ENCODE data around the gene RASA3. TPM values are rescaled to one million over a fixed set of nuclear protein-coding genes. Genes with fewer than 3 reads are reported as not detected.

The RASA3 gene
- total and polyA plus RNA-seq, 9 of the 15 experiments (the other 6 are each of a cell fraction or from before 2014, with no cell fraction given): 0.72 to 25.3 (median 14.4) TPM

DNA sequence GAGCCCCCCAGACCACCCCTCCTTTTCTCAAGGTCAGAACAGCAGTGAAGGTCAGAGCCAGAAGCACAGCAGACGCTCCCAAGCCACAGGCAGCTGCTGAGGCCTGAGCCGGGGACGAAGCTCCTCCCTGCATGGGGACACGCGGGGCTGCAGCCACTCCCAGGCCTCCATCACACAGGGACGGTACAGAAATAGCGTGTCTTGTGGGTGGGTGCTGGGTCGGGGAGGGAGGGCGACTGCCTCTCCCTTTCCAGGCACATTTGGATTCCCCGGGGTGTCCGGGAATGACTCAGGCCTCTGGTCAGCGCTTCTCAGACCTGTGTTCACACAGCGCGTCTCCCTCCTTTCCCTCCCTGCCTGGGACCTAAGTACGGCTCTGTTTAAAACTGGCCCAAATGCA lies 33.2 kb downstream of the RASA3 start:
- H2AFZ ChIP-seq (ENCODE audit: low read depth, low read length): peak overlapping the region; percentile 4; the same call in 1 of the 2 replicates
- H3K4me2 ChIP-seq (ENCODE audit: insufficient read depth, low read length): peak overlapping the region; percentile 18; the same call in 1 of the 2 replicates
- H3K27ac ChIP-seq (ENCODE audit: extremely low read depth, low read depth, low read length): peak overlapping the region; percentile 48; the same call in 1 of the 3 replicates
- CTCF ChIA-PET (ENCODE audit: low intra/inter-chr PET ratio): no interaction called here
- H3K9me1 ChIP-seq (ENCODE audit: control insufficient read depth, insufficient read depth, low read length): no peaks in the 10 kb centered on the region
- FAIRE-seq (peak; percentile 72), ATAC-seq (peak; percentile 87), DNase-seq (ENCODE audit: extremely low read depth in 1 of 4, low spot score in 3 of 4) (peak; percentile 52 to 71 (median 58))
- no peak overlapping the region for H3K4me3 ChIP-seq
- POLR2A ChIA-PET: interaction anchor here (0.6 kb wide), 1 partner anchor 9 kb away, joined by 3 read pairs; no protein-coding TSS in a partner anchor
- H3K79me2 ChIP-seq (ENCODE audit: control insufficient read depth, insufficient read depth, low read length): peaks cover 40% of the 10 kb centered on the region
- in situ Hi-C loops (cut with MboI) (no loop called here), intact Hi-C loops (cut with micrococcal nuclease) (no loop called here)
- H3K9me3 ChIP-seq (replicated peaks; ENCODE audit: control insufficient read depth, insufficient read depth, low read depth, low read length): no peaks in the 10 kb centered on the region
- H3K4me1 ChIP-seq (replicated peaks in 1 of 2; ENCODE audit: control insufficient read depth in 2 of 2, insufficient read depth in 2 of 2, low read length in 2 of 2): peaks cover 0 to 38% of the 10 kb centered on the region in 2 experiments; a peak in 2 of 5 replicates
- 13% methylated on average over 3 of the region's 15 CpGs for WGBS (ENCODE audit: insufficient coverage, low coverage, missing lambda C conversion rate)
- no peaks in the 10 kb centered on the region for H4K20me1 ChIP-seq (replicated peaks; ENCODE audit: control insufficient read depth, insufficient read depth, low read length)
- H3K27me3 ChIP-seq (ENCODE audit: control insufficient read depth in 2 of 2, insufficient read depth in 2 of 2, low read length in 2 of 2): no peaks in the 10 kb centered on the region
- H3K36me3 ChIP-seq (ENCODE audit: control insufficient read depth, insufficient read depth, low read length): no peaks in the 10 kb centered on the region
- BruUV-seq (replicated peaks): no TSS peak
- peak overlapping the region in 1 of 2 experiments; percentile 74; a peak in 1 of 4 replicates for H3K9ac ChIP-seq (ENCODE audit: insufficient read depth in 1 of 2, low read depth in 2 of 2, low read length in 2 of 2)
- peak; percentile 15; the same call in 1 of the 2 replicates for TF ChIP-seq VEZF1 (CRISPR knock-in tag; IDR thresholded peaks at IDR 0.05)
- peak; percentile 21; the same call in 1 of the 2 replicates for TF ChIP-seq MAX (CRISPR knock-in tag; IDR thresholded peaks at IDR 0.05)
- peak in 1 of 2 experiments; percentile 48 for TF ChIP-seq E2F6 (IDR thresholded peaks at IDR 0.05; ENCODE audit: borderline replicate concordance in 1 of 2, extremely low read depth in 1 of 2, insufficient read depth in 1 of 2, insufficient read length in 1 of 2, low read depth in 1 of 2, low read length in 1 of 2, poor library complexity in 1 of 2, severe bottlenecking in 1 of 2)
- TF ChIP-seq ESRRA (IDR thresholded peaks at IDR 0.05; ENCODE audit: borderline replicate concordance, low read depth): 0 out of 2 replicates have a peak, but pooled peaks have one; percentile 42
- TF ChIP-seq SRSF7 (optimal IDR thresholded peaks at IDR 0.05; ENCODE audit: low read depth, low read length): no peak
- TF ChIP-seq TRIM28 (IDR thresholded peaks at IDR 0.05): no peak
- 0 out of 2 replicates have a peak, but pooled peaks have one; percentile 16 for TF ChIP-seq POLR2G (IDR thresholded peaks at IDR 0.05; ENCODE audit: low read depth, low read length)
- no peak for TF ChIP-seq DACH1 (IDR thresholded peaks at IDR 0.05; ENCODE audit: partially characterized antibody)
- TF ChIP-seq MAFG (tag; conservative IDR thresholded peaks at IDR 0.05): 0 out of 2 replicates have a peak, but pooled peaks have one; percentile 17
- TF ChIP-seq SMAD4 (CRISPR knock-in tag; conservative IDR thresholded peaks at IDR 0.05): no peak
- peak; percentile 50; the same call in 1 of the 2 replicates for TF ChIP-seq NFE2 (IDR thresholded peaks at IDR 0.05; ENCODE audit: low read depth)

All from K562 (cell line).